HepG2 (cell line): ENCODE data around the gene OPRL1. TPM values are rescaled to one million over a fixed set of nuclear protein-coding genes. Genes with fewer than 3 reads are reported as not detected.

Experiments
- ATAC-seq: fragments of 200-7000 bp; cut with Tn5 transposase; 3 replicates; pipeline ENCODE4 v1.9.1; 2020; ENCODE audit warnings: mild to moderate bottlenecking, moderate library complexity
- BruUV-seq: library from RNA; stranded (reverse); fragments of 400-500 nt; replicated peaks from 2 replicates; lab custom pipeline; 2021; lab: Mats Ljungman, UMichigan
- CTCF ChIA-PET: fragments of 300-600 bp; formaldehyde crosslinking; extraction: SDS; loops from one replicate; lab custom pipeline; 2021; ENCODE audit warnings: low total read pairs, inconsistent platforms, low intra/inter-chr PET ratio; lab: Yijun Ruan, JAX
- POLR2A ChIA-PET: fragments of 350-600 bp; sonication (Branson Sonifier 250); formaldehyde crosslinking; loops from one replicate; lab custom pipeline; 2020; ENCODE audit warnings: antibody characterized with exemption, inconsistent platforms; lab: Yijun Ruan, JAX
- DNase-seq: peaks from one replicate; pipeline ENCODE4 v3.0.0-alpha.2; 2015; ENCODE audit warnings: low spot score
- FAIRE-seq: peaks from 3 replicates; lab custom pipeline; 2011; peaks lifted over from hg19 to GRCh38; lab: Jason Lieb, UNC
- H2AFZ ChIP-seq: one replicate; pipeline ENCODE4 v1.6.1; 2011; ENCODE audit warnings: low read length, inconsistent platforms
- H3K27ac ChIP-seq: fragments of 300-600 bp; 3 replicates; pipeline ENCODE4 v1.8.0; 2011; ENCODE audit warnings: mixed run types, mild to moderate bottlenecking, mixed read lengths, low read length, inconsistent platforms; ENCODE audit not compliant: insufficient read depth; ENCODE audit errors: extremely low read length
- H3K27me3 ChIP-seq, 2 experiments: fragments of 200-600 bp in 1 of 2; 2 replicates in 1 of 2; 3 replicates in 1 of 2; pipeline versions ENCODE4 v1.6.0 to v1.8.0; 2011; ENCODE audit warnings: low read length in 2 of 2, mild to moderate bottlenecking in 2 of 2, moderate library complexity in 2 of 2, inconsistent platforms in 1 of 2; ENCODE audit not compliant: insufficient read depth in 2 of 2, control insufficient read depth in 1 of 2
- H3K36me3 ChIP-seq, 2 experiments: fragments of 200-600 bp in 1 of 2; replicated peaks in 1 of 2; 2 replicates in 1 of 2; 3 replicates in 1 of 2; pipeline versions ENCODE4 v1.5.1 to v1.8.0; 2011; ENCODE audit warnings: low read length in 2 of 2, inconsistent platforms in 1 of 2; ENCODE audit not compliant: insufficient read depth in 2 of 2, control insufficient read depth in 1 of 2
- H3K4me1 ChIP-seq: 2 replicates; pipeline ENCODE4 v1.5.1; 2012; ENCODE audit warnings: low read length, inconsistent platforms; ENCODE audit not compliant: insufficient read depth
- H3K4me2 ChIP-seq: 2 replicates; pipeline ENCODE4 v1.6.0; 2011; ENCODE audit warnings: low read depth, low read length, inconsistent platforms
- H3K4me3 ChIP-seq, 3 experiments: fragments of 200-600 bp in 1 of 3; sonication (generic), shearing (Covaris generic) in 1 of 3; replicated peaks in 1 of 3; 2 replicates each; pipeline ENCODE4 v1.5.1; 2011 to 2016; ENCODE audit warnings: low read length in 3 of 3, inconsistent platforms in 2 of 3, low read depth in 2 of 3, mild to moderate bottlenecking in 2 of 3, control low read depth in 1 of 3, mixed read lengths in 1 of 3; ENCODE audit not compliant: insufficient read depth in 1 of 3
- H3K79me2 ChIP-seq: one replicate; pipeline ENCODE4 v1.6.1; 2011; ENCODE audit warnings: low read length, inconsistent platforms; ENCODE audit not compliant: insufficient read depth
- H3K9ac ChIP-seq: 2 replicates; pipeline ENCODE4 v1.6.0; 2011; ENCODE audit warnings: mild to moderate bottlenecking, low read depth, low read length, inconsistent platforms; ENCODE audit not compliant: insufficient read depth
- H3K9me3 ChIP-seq: 2 replicates; pipeline ENCODE4 v1.5.1; 2012; ENCODE audit warnings: mild to moderate bottlenecking, low read length
- H4K20me1 ChIP-seq: 2 replicates; pipeline ENCODE4 v1.6.0; 2011; ENCODE audit warnings: inconsistent platforms, mild to moderate bottlenecking, low read length, moderate library complexity; ENCODE audit not compliant: insufficient read depth
- GFI1 ChIP-seq: sonication (generic); formaldehyde crosslinking; IDR thresholded peaks from 2 replicates; pipeline ENCODE4 v1.5.0; 2020; ENCODE audit warnings: missing genetic modification reagents, mild to moderate bottlenecking, borderline replicate concordance
- HNRNPLL ChIP-seq: fragments of 200-400 bp; formaldehyde crosslinking; IDR thresholded peaks from 2 replicates; pipeline ENCODE4 v1.6.1; 2017; ENCODE audit warnings: mild to moderate bottlenecking, low read depth, low read length; ENCODE audit not compliant: poor library complexity, severe bottlenecking
- MED1 ChIP-seq: sonication (generic); formaldehyde crosslinking; IDR thresholded peaks from 2 replicates; pipeline ENCODE4 v1.4.0; 2020; ENCODE audit warnings: missing genetic modification reagents
- MTF2 ChIP-seq: sonication (generic); formaldehyde crosslinking; IDR thresholded peaks from 2 replicates; pipeline ENCODE4 v1.5.0; 2020; ENCODE audit warnings: missing genetic modification reagents, borderline replicate concordance
- RFXANK ChIP-seq: IDR thresholded peaks from 2 replicates; pipeline ENCODE4 v1.6.1; 2016
- RORA ChIP-seq: sonication (generic); formaldehyde crosslinking; IDR thresholded peaks from 2 replicates; pipeline ENCODE4 v1.5.0; 2020; ENCODE audit warnings: mild to moderate bottlenecking, missing genetic modification reagents, moderate library complexity
- ZIK1 ChIP-seq: sonication (generic); formaldehyde crosslinking; IDR thresholded peaks from 2 replicates; pipeline ENCODE4 v1.5.0; 2020; ENCODE audit warnings: mild to moderate bottlenecking, low read depth, missing genetic modification reagents, borderline replicate concordance
- ZNF121 ChIP-seq: sonication (generic); formaldehyde crosslinking; IDR thresholded peaks from 2 replicates; pipeline ENCODE4 v1.5.0; 2020; ENCODE audit warnings: mild to moderate bottlenecking, missing genetic modification reagents
- ZNF567 ChIP-seq: sonication (generic); formaldehyde crosslinking; IDR thresholded peaks from 2 replicates; pipeline ENCODE4 v1.8.1; 2023; ENCODE audit warnings: mild to moderate bottlenecking, missing genetic modification reagents, borderline replicate concordance
- ZSCAN20 ChIP-seq: sonication (generic); formaldehyde crosslinking; IDR thresholded peaks from 2 replicates; pipeline ENCODE4 v1.4.0; 2020; ENCODE audit warnings: missing genetic modification reagents, mild to moderate bottlenecking, borderline replicate concordance
- WGBS: methylation state at CpG from one replicate; pipeline ENCODE4 v1.1.6; 2017; ENCODE audit warnings: low lambda C conversion rate; 5-methylcytosine and 5-hydroxymethylcytosine counted together
- in situ Hi-C: cut with HindIII; loops from 2 replicates; pipeline ENCODE4 v1.10.0; 2017; ENCODE audit warnings: low pct_unique_long_range_greater_than_20kb; ENCODE audit not compliant: extremely low pct_ligation_motif_present
- intact Hi-C: fragments of 100-400 bp; cut with micrococcal nuclease; formaldehyde crosslinking; loops from one replicate; pipeline ENCODE4 v1.10.0; 2022; ENCODE audit not compliant: unreplicated experiment
- polyA plus RNA-seq, 8 experiments: library from polyadenylated mRNA; depleted of rRNA in 3 of 8; stranded (reverse) in 7 of 8; unstranded in 1 of 8; fragments of >200 nt; fragmentation: Illumina TruSeq in 4 of 8; extraction: Trizol in 4 of 8; gene quantifications; 2 replicates each; pipeline versions ENCODE4 v1.2.1 to v1.2.3, GENCODE V29; 2011 to 2016; ENCODE audit warnings: low read depth in 4 of 8, missing spikeins in 1 of 8, mixed read lengths in 1 of 8; ENCODE audit not compliant: insufficient read depth in 1 of 8
- total RNA-seq, 5 experiments: library from RNA; depleted of rRNA; stranded (reverse); fragments of >200 nt; fragmentation: Illumina TruSeq; extraction: Trizol; gene quantifications; 2 replicates each; pipeline ENCODE4 v1.2.3, GENCODE V29; 2016; ENCODE audit warnings: low read depth in 1 of 5
- TF ChIP-seq, protein P1 (sequence below): sonication (generic); formaldehyde crosslinking; IDR thresholded peaks from 2 replicates; pipeline ENCODE4 v1.4.0; 2020; ENCODE audit warnings: missing genetic modification reagents

Gene OPRL1
- total and polyA plus RNA-seq, 2 of the 13 experiments (the other 11 are each of a cell fraction or from before 2014, with no cell fraction given): 0.35 to 0.71 TPM

DNA sequence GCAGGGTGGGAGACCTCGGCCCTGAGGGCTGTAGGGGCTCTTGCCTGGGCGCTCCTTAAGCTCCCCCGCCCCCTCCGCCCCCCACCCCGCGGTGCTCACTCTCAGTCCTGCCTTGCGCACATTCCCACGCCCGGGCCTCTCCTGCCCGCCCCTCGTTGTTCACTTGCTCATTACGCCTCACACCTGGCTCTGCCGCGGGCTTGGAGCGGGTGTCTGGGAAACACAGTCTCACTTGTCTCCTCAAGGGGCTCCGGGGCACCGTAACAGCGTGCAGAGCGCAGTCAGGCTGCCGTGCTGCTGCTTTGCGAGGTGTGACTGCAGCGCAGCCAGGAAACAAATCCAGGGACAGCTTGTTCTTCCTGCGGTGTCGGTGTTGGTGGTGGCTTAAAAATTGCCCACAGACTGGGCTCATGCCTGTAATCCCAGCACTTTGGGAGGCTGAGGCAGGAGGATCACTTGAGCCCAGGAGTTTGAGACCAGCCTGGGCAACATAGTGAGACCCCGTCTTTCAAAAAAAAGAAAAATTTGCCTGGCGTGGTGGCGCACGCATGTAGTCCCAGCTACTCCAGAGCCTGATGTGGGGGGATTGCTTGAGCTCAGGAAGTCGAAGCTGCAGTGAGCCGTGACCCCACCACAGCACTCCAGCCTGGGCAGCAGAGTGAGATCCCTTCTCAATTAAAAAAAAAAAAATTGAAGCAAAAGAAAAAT is 22.9 kb downstream of the OPRL1 start:
- DNase-seq (no peak), ATAC-seq (peak; percentile 6), FAIRE-seq (no peak)
- in situ Hi-C loops: no loop called here
- H4K20me1 ChIP-seq: peaks cover 3% of the 10 kb centered on the region; the same call in 1 of the 2 replicates
- ChIA-PET CTCF (interaction anchor here (1.1 to 2.9 kb wide), 2 partner anchors 18 to 184 kb away, joined by 3 to 21 read pairs; no protein-coding TSS in a partner anchor), POLR2A (interaction anchor here (1.1 to 1.7 kb wide), 2 partner anchors 19 to 153 kb away, joined by 3 to 4 read pairs; partner anchors contain the start of genes LKAAEAR1 and PCMTD2)
- no TSS peak for BruUV-seq
- H3K36me3 ChIP-seq: no peaks in the 10 kb centered on the region
- TF ChIP-seq RORA (CRISPR knock-in tag) (no peak), ZNF121 (CRISPR knock-in tag) (peak; percentile 79), HNRNPLL (peak; percentile 13), MTF2 (CRISPR knock-in tag) (0 out of 2 replicates have a peak, but pooled peaks have one; percentile 13)
- H3K79me2 ChIP-seq: no peaks in the 10 kb centered on the region
- H2AFZ ChIP-seq: no peak overlapping the region
- H3K27ac ChIP-seq: no peak overlapping the region
- peak overlapping the region in 2 of 3 experiments; percentile 48 to 69; a peak in 3 of 6 replicates for H3K4me3 ChIP-seq
- H3K4me2 ChIP-seq: peak overlapping the region; percentile 76
- no peak overlapping the region; the same call in 1 of the 2 replicates for H3K9ac ChIP-seq
- intact Hi-C loops: loop anchor here (2.0 kb wide), 1 partner anchor 18 kb away; no protein-coding TSS in a partner anchor
- no peaks in the 10 kb centered on the region for H3K9me3 ChIP-seq
- peaks cover 51 to 90% of the 10 kb centered on the region in 2 experiments for H3K27me3 ChIP-seq
- WGBS: 30% methylated on average over 27 of the region's 30 CpGs
- no peaks in the 10 kb centered on the region for H3K4me1 ChIP-seq

DNA sequence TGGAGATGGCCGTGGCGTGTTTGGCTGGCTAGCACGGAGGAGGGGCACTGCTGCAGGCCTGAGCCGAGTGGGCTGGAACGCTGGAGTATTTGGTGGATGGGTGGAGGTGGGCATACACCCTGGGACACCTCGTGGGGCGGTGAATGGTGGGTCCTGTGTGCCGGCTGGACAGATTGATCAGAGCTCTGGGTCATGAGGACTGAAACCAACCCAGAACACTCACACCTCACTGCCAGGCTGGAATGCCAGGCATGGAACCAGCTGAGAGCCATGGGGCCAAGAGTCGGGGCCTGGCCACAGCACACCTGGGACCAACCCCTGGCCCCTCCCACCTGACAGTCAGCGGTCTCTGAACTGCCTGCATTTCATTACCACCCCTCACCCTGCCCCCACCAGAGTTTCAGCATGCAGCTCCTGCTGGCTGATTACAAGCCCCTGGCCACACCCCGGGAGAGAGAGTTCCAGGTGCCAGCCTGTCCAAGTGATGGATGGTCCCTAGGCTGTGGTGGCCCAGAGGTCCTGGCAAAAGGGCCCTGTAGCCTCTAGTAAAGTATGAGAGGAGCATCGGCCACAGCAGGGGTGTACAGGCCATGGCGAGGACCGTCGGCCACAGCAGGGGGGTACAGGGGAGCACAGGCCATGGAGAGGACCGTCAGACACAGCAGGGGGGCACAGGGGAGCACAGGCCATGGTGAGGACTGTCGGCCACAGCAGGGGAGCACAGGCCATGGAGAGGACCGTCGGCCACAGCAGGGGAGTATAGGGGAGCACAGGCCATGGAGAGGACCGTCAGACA is 24.2 kb downstream of the OPRL1 start:
- FAIRE-seq: no peak
- Histone ChIP-seq H3K4me2 (no peak overlapping the region), H3K9ac (no peak overlapping the region), H3K36me3 (no peaks in the 10 kb centered on the region), H3K9me3 (no peaks in the 10 kb centered on the region), H3K4me3 (no peak overlapping the region), H3K4me1 (no peaks in the 10 kb centered on the region), H4K20me1 (peaks cover 3% of the 10 kb centered on the region; the same call in 1 of the 2 replicates), H3K79me2 (no peaks in the 10 kb centered on the region), H2AFZ (no peak overlapping the region), H3K27me3 (peaks cover 53 to 89% of the 10 kb centered on the region in 2 experiments), H3K27ac (no peak overlapping the region)
- no peak for ATAC-seq
- CTCF ChIA-PET: no interaction called here
- intact Hi-C loops: loop anchor here (2.0 kb wide), 1 partner anchor 17 kb away; no protein-coding TSS in a partner anchor
- 24% methylated on average over 19 of the region's 20 CpGs for WGBS
- DNase-seq: no peak
- in situ Hi-C loops: no loop called here
- POLR2A ChIA-PET: no interaction called here
- no TSS peak for BruUV-seq
- TF ChIP-seq RFXANK (CRISPR knock-in tag) (no peak), GFI1 (CRISPR knock-in tag) (no peak), ZIK1 (CRISPR knock-in tag) (no peak), ZSCAN20 (no peak), MED1 (CRISPR knock-in tag) (no peak), ZNF567 (CRISPR knock-in tag) (no peak)
- TF ChIP-seq, protein P1, sequence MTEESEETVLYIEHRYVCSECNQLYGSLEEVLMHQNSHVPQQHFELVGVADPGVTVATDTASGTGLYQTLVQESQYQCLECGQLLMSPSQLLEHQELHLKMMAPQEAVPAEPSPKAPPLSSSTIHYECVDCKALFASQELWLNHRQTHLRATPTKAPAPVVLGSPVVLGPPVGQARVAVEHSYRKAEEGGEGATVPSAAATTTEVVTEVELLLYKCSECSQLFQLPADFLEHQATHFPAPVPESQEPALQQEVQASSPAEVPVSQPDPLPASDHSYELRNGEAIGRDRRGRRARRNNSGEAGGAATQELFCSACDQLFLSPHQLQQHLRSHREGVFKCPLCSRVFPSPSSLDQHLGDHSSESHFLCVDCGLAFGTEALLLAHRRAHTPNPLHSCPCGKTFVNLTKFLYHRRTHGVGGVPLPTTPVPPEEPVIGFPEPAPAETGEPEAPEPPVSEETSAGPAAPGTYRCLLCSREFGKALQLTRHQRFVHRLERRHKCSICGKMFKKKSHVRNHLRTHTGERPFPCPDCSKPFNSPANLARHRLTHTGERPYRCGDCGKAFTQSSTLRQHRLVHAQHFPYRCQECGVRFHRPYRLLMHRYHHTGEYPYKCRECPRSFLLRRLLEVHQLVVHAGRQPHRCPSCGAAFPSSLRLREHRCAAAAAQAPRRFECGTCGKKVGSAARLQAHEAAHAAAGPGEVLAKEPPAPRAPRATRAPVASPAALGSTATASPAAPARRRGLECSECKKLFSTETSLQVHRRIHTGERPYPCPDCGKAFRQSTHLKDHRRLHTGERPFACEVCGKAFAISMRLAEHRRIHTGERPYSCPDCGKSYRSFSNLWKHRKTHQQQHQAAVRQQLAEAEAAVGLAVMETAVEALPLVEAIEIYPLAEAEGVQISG: no peak
